HL-60 (cell line): ENCODE data around the gene SPIRE1.

ENCODE experiments used
- DNase-seq, 2 experiments: peaks; one replicate each; pipeline ENCODE4 v3.0.0-alpha.2; 2010 to 2020; ENCODE audit warnings: low read depth in 1 of 2, low spot score in 1 of 2
- H3K27ac ChIP-seq: fragments of 250-450 bp; sonication (Bioruptor Pico); replicated peaks from 2 replicates; pipeline ENCODE4 v1.5.1; 2020; ENCODE audit warnings: mild to moderate bottlenecking, moderate library complexity
- H3K27me3 ChIP-seq: fragments of 250-450 bp; sonication (Bioruptor Pico); 2 replicates; pipeline ENCODE4 v1.5.1; 2021; ENCODE audit warnings: mild to moderate bottlenecking, moderate library complexity; ENCODE audit not compliant: insufficient read depth, poor library complexity, severe bottlenecking
- H3K4me3 ChIP-seq: replicated peaks from 2 replicates; pipeline ENCODE4 v1.5.1; 2011; ENCODE audit warnings: mild to moderate bottlenecking, control low read depth, low read length; ENCODE audit not compliant: insufficient read depth
- GABPA ChIP-seq: IDR thresholded peaks from 2 replicates; pipeline ENCODE4 v1.6.1; 2012; ENCODE audit warnings: low read depth
- POLR2AphosphoS5 ChIP-seq: IDR thresholded peaks from 2 replicates; pipeline ENCODE4 v1.6.1; 2012; ENCODE audit warnings: low read depth
- SPI1 ChIP-seq: IDR thresholded peaks from 2 replicates; pipeline ENCODE4 v1.6.1; 2012; ENCODE audit warnings: low read depth, mild to moderate bottlenecking, borderline replicate concordance
- TF ChIP-seq, protein P1 (sequence below): IDR thresholded peaks from one replicate; pipeline ENCODE4 v1.5.1; 2011; ENCODE audit warnings: low read length, control low read depth, inconsistent platforms; ENCODE audit not compliant: insufficient read depth
- TF ChIP-seq, protein P2 (sequence below): IDR thresholded peaks from 2 replicates; pipeline ENCODE4 v1.6.1; 2012; ENCODE audit warnings: low read depth; ENCODE audit not compliant: insufficient replicate concordance

The SPIRE1 gene

DNA sequence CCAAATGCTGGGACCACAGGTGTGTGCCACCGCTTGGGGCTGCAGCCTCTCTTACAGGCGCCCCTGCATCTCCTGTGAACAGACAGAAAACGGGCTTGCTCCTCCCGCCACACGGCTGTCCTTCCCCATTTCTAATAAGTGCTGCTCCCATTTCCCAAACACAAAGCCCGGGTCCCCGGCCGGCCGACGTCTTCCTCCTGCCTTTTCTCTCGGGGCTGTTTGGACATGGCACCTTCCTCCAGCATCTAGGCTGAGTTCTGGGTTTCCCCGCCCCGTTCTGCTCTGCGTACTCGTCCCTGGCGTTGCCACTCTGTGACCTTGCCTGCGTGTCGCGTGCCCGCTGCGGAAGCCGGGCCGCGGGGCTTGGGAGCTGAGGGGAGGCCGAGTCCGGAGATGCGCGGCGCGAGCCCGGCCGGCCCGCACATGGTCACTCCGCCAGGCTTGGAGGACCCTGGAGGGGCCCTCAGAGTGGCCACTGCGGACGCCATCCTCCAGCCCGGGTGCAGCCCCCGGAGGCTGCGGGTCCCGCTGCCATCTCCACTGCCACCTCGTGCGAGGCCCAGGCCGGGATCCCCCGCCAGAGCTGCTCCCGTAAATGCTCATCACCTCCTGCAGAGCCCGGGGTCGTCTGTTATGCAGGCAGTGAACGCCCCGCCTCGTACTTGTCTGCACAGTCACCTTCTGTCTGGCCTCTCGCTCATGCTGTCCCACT, 223.9 kb downstream of the SPIRE1 start:
- Histone ChIP-seq H3K27ac (no peak overlapping the region), H3K4me3 (no peak overlapping the region), H3K27me3 (peaks cover 2% of the 10 kb centered on the region)
- DNase-seq: no peak
- TF ChIP-seq, protein P1, sequence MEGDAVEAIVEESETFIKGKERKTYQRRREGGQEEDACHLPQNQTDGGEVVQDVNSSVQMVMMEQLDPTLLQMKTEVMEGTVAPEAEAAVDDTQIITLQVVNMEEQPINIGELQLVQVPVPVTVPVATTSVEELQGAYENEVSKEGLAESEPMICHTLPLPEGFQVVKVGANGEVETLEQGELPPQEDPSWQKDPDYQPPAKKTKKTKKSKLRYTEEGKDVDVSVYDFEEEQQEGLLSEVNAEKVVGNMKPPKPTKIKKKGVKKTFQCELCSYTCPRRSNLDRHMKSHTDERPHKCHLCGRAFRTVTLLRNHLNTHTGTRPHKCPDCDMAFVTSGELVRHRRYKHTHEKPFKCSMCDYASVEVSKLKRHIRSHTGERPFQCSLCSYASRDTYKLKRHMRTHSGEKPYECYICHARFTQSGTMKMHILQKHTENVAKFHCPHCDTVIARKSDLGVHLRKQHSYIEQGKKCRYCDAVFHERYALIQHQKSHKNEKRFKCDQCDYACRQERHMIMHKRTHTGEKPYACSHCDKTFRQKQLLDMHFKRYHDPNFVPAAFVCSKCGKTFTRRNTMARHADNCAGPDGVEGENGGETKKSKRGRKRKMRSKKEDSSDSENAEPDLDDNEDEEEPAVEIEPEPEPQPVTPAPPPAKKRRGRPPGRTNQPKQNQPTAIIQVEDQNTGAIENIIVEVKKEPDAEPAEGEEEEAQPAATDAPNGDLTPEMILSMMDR: no peak
- TF ChIP-seq GABPA (no peak), SPI1 (no peak)
- TF ChIP-seq, protein P2, sequence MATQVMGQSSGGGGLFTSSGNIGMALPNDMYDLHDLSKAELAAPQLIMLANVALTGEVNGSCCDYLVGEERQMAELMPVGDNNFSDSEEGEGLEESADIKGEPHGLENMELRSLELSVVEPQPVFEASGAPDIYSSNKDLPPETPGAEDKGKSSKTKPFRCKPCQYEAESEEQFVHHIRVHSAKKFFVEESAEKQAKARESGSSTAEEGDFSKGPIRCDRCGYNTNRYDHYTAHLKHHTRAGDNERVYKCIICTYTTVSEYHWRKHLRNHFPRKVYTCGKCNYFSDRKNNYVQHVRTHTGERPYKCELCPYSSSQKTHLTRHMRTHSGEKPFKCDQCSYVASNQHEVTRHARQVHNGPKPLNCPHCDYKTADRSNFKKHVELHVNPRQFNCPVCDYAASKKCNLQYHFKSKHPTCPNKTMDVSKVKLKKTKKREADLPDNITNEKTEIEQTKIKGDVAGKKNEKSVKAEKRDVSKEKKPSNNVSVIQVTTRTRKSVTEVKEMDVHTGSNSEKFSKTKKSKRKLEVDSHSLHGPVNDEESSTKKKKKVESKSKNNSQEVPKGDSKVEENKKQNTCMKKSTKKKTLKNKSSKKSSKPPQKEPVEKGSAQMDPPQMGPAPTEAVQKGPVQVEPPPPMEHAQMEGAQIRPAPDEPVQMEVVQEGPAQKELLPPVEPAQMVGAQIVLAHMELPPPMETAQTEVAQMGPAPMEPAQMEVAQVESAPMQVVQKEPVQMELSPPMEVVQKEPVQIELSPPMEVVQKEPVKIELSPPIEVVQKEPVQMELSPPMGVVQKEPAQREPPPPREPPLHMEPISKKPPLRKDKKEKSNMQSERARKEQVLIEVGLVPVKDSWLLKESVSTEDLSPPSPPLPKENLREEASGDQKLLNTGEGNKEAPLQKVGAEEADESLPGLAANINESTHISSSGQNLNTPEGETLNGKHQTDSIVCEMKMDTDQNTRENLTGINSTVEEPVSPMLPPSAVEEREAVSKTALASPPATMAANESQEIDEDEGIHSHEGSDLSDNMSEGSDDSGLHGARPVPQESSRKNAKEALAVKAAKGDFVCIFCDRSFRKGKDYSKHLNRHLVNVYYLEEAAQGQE: no peak

DNA sequence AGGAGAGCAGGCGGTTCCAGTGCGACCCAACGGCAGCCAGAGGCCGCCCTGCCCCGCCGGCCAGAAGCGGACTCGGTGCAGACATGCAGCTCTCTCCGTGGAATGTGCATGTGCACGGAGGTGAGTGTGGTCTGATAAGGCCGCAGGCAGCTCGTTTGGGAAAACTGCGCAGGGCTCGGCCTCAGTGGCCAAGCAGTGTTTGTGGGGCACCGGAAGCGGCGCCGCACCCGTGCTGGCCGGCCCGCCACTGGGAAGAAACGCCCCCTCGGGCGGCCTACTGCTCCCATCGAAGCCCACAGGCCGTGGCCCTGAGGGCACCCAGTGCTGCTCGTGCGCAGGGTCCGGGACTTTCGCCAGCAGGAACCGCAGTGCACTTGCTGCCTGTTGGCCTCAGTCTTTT, 225.0 kb downstream of the SPIRE1 start:
- H3K27ac ChIP-seq: no peak overlapping the region
- H3K4me3 ChIP-seq: no peak overlapping the region

DNA sequence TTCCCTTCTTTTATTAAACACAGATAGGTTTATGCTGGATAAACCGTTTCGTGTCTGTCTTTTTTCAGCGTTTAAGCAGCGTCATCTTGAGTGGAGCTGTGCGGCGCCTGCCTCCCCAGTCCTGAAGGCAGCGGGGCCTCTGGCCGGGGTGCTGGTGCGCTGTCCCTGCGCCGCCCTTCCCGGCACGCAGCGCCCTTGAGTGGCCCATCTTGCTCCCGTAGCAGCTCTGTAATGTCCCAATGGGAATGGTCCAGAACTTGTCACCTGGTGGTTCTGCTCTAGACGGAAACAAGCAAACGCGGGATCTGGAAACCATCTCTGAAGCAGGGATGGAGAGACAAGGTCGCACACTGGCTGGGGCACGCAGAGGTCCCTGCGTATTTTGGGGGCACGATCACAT, 225.7 kb downstream of the SPIRE1 start:
- Histone ChIP-seq H3K27me3 (no peaks in the 10 kb centered on the region), H3K27ac (no peak overlapping the region), H3K4me3 (no peak overlapping the region)
- TF ChIP-seq, protein P2: no peak
- TF ChIP-seq GABPA: no peak
- TF ChIP-seq, protein P1: no peak
- no peak for TF ChIP-seq SPI1
- TF ChIP-seq POLR2AphosphoS5: no peak
- DNase-seq: no peak

More for the DNA sequence above, 225.0 kb downstream of the SPIRE1 start:
- DNase-seq: no peak
- TF ChIP-seq GABPA (no peak), SPI1 (no peak), POLR2AphosphoS5 (no peak)
- TF ChIP-seq, protein P1: no peak
- no peaks in the 10 kb centered on the region for H3K27me3 ChIP-seq

DNA sequence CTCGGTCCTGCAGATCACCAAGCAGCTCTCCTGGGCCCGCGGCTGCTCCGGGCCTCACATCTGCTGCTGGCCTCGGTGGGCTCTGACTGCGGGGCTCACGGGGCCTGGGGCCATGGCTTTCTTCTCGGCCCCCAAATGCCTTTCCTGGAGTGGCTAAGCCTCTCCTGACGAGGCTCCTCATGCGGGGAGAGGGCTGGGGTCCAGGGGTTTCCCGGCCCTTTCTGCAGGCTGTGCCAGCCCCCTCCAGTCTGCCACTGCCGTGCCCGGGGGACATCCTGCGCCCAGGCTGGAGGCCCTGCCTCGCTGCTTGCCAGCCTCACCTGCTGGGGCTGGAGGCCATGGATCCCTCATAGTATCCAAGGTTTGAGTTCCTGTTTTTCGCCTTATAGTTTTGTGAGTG, 226.3 kb downstream of the SPIRE1 start:
- H3K27me3 ChIP-seq: no peaks in the 10 kb centered on the region
- H3K4me3 ChIP-seq: no peak overlapping the region
- no peak for TF ChIP-seq GABPA
- TF ChIP-seq, protein P2: no peak
- TF ChIP-seq, protein P1: no peak
- no peak for TF ChIP-seq SPI1
- no peak for TF ChIP-seq POLR2AphosphoS5
- H3K27ac ChIP-seq: no peak overlapping the region
- no peak for DNase-seq
